B cell (primary cell): Measurements from ENCODE around the gene CD6. TPM values are rescaled to one million over a fixed set of nuclear protein-coding genes. Genes with fewer than 3 reads are reported as not detected.
A peak's percentile ranks its signal among the peaks of the same experiment; 100 is the strongest.

ENCODE experiments used
- ATAC-seq: fragments of 200-7000 bp; cut with Tn5 transposase; one replicate; pipeline ENCODE4 v1.10.0; 2021; ENCODE audit warnings: low read depth, mild to moderate bottlenecking, moderate number of reproducible peaks, moderate library complexity
- CTCF ChIA-PET: fragments of 350-600 bp; sonication (Branson Sonifier 250); formaldehyde crosslinking; loops from one replicate; lab custom pipeline; 2021; ENCODE audit warnings: antibody characterized with exemption, inconsistent platforms; lab: Charles Lee
- POLR2A ChIA-PET: fragments of 350-600 bp; sonication (Branson Sonifier 250); formaldehyde crosslinking; loops from one replicate; lab custom pipeline; 2021; ENCODE audit warnings: antibody characterized with exemption; lab: Charles Lee
- DNase-seq: peaks from one replicate; pipeline ENCODE4 v3.0.0; 2013
- H2AFZ ChIP-seq: 2 replicates; pipeline ENCODE4 v1.6.1; 2012; ENCODE audit warnings: mild to moderate bottlenecking, low read depth, low read length; ENCODE audit not compliant: insufficient read depth, poor library complexity, severe bottlenecking
- H3K27ac ChIP-seq, 2 donors: 1 replicate in 1 of 2; 2 replicates in 1 of 2; pipeline ENCODE4 v1.5.1; 2012 to 2013; ENCODE audit warnings: low read length in 2 of 2, mild to moderate bottlenecking in 2 of 2, moderate library complexity in 1 of 2
- H3K27me3 ChIP-seq, 4 experiments: fragments of 200-600 bp in 1 of 4; sonication (generic) in 1 of 4; replicated peaks in 1 of 4; 1 replicate in 2 of 4; 2 replicates in 2 of 4; pipeline versions ENCODE4 v1.6.1 to v1.7.0; 2013 to 2016; ENCODE audit warnings: low read length in 3 of 4, mild to moderate bottlenecking in 2 of 4, mixed read lengths in 1 of 4, moderate library complexity in 1 of 4; ENCODE audit not compliant: insufficient read depth in 4 of 4, control insufficient read depth in 3 of 4; ENCODE audit errors: control extremely low read depth in 1 of 4
- H3K36me3 ChIP-seq, 2 experiments: replicated peaks in 1 of 2; 1 replicate in 1 of 2; 2 replicates in 1 of 2; pipeline versions ENCODE4 v1.6.1 to v1.7.1; 2013; ENCODE audit warnings: low read length in 1 of 2; ENCODE audit not compliant: insufficient read depth in 2 of 2, control insufficient read depth in 1 of 2; ENCODE audit errors: control extremely low read depth in 1 of 2, extremely low read depth in 1 of 2
- H3K4me1 ChIP-seq, 2 donors: fragments of 200-600 bp in 1 of 2; sonication (generic) in 1 of 2; 1 replicate in 1 of 2; 2 replicates in 1 of 2; pipeline versions ENCODE4 v1.5.1 to v1.6.1; 2013 to 2017; ENCODE audit warnings: low read length in 2 of 2; ENCODE audit not compliant: control insufficient read depth in 2 of 2, insufficient read depth in 2 of 2
- H3K4me2 ChIP-seq: replicated peaks from 2 replicates; pipeline ENCODE3; 2012; ENCODE audit warnings: mild to moderate bottlenecking, low read depth, low read length; ENCODE audit not compliant: poor library complexity, severe bottlenecking
- H3K4me3 ChIP-seq, 5 experiments: fragments of 200-600 bp in 1 of 5; sonication (generic) in 1 of 5; 1 replicate in 3 of 5; 2 replicates in 2 of 5; pipeline versions ENCODE4 v1.5.1 to v1.7.0; 2011 to 2016; ENCODE audit warnings: low read length in 4 of 5, mild to moderate bottlenecking in 4 of 5, low read depth in 2 of 5, control low read depth in 1 of 5, moderate library complexity in 1 of 5; ENCODE audit not compliant: insufficient read depth in 1 of 5; ENCODE audit errors: control extremely low read depth in 1 of 5, extremely low read depth in 1 of 5
- H3K79me2 ChIP-seq: fragments of 200-600 bp; sonication (generic); one replicate; pipeline ENCODE4 v1.6.0; 2016; ENCODE audit warnings: low read length; ENCODE audit not compliant: control insufficient read depth, insufficient read depth
- H3K9ac ChIP-seq: fragments of 200-600 bp; sonication (generic); 2 replicates; pipeline ENCODE4 v1.6.1; 2017; ENCODE audit warnings: mild to moderate bottlenecking, low read length, moderate library complexity
- H3K9me3 ChIP-seq, 3 donors: one replicate each; pipeline versions ENCODE4 v1.6.1 to v1.7.1; 2013; ENCODE audit warnings: low read length in 2 of 3; ENCODE audit not compliant: control insufficient read depth in 2 of 3, insufficient read depth in 1 of 3; ENCODE audit errors: control extremely low read depth in 1 of 3
- H4K20me1 ChIP-seq: 2 replicates; pipeline ENCODE4 v1.6.0; 2012; ENCODE audit warnings: mild to moderate bottlenecking, low read length; ENCODE audit not compliant: insufficient read depth, control insufficient read depth, poor library complexity, severe bottlenecking
- H3K27ac Mint-ChIP-seq: one replicate; pipeline ENCODE4 v1.8.0; 2021; ENCODE audit warnings: mixed read lengths
- H3K27me3 Mint-ChIP-seq: one replicate; pipeline ENCODE4 v1.8.0; 2021; ENCODE audit warnings: mixed read lengths
- H3K4me1 Mint-ChIP-seq: one replicate; pipeline ENCODE4 v1.8.0; 2021; ENCODE audit warnings: mixed read lengths
- H3K4me3 Mint-ChIP-seq: one replicate; pipeline ENCODE4 v1.8.0; 2021; ENCODE audit warnings: mixed read lengths
- H3K9me3 Mint-ChIP-seq: one replicate; pipeline ENCODE4 v1.8.0; 2022; ENCODE audit warnings: mixed read lengths; ENCODE audit not compliant: insufficient read depth
- CTCF ChIP-seq: fragments of 200-600 bp; IDR thresholded peaks from one replicate; pipeline ENCODE4 v1.8.0; 2022; ENCODE audit warnings: antibody characterized with exemption, mild to moderate bottlenecking
- EZH2 ChIP-seq: IDR thresholded peaks from 2 replicates; pipeline ENCODE4 v1.6.1; 2012; ENCODE audit warnings: borderline replicate concordance, low read depth, mild to moderate bottlenecking, moderate library complexity, low read length; ENCODE audit not compliant: insufficient read depth, poor library complexity, severe bottlenecking
- WGBS: methylation state at CpG from one replicate; pipeline ENCODE4 v1.1.5; 2013; ENCODE audit warnings: missing lambda C conversion rate; ENCODE audit not compliant: insufficient coverage; 5-methylcytosine and 5-hydroxymethylcytosine counted together
- intact Hi-C: fragments of 100-400 bp; cut with micrococcal nuclease; formaldehyde crosslinking; loops from one replicate; pipeline ENCODE4 v1.10.0; 2022
- polyA plus RNA-seq: library from polyadenylated mRNA; depleted of rRNA; stranded (reverse); fragments of >200 nt; gene quantifications from 2 replicates; pipeline ENCODE4 v1.2.3, GENCODE V29; 2012
- total RNA-seq, 2 donors: library from RNA; stranded (reverse); fragments of 120-200 nt in 1 of 2; gene quantifications; 1 replicate in 1 of 2; 2 replicates in 1 of 2; pipeline versions ENCODE4 v1.2.3 to v1.2.4, GENCODE V29; 2013 to 2022

Gene CD6
- total and polyA plus RNA-seq, 2 donors (not counting 1 experiment from before 2014, with no cell fraction given): 9.3 to 13.6 TPM

- peaks cover 0 to 30% (median 7%) of the 10 kb centered on the region in 4 experiments for H3K27me3 ChIP-seq
- ATAC-seq (peak; percentile 37), DNase-seq (no peak)
- H3K4me3 Mint-ChIP-seq: peak overlapping the region; percentile 82
- no peak overlapping the region for H3K27ac ChIP-seq
- 4% methylated on average over 33 of the region's 35 CpGs for WGBS
- no peaks in the 10 kb centered on the region for H3K9me3 Mint-ChIP-seq
- H4K20me1 ChIP-seq: peaks cover 40% of the 10 kb centered on the region
- peaks cover 10% of the 10 kb centered on the region for H3K79me2 ChIP-seq
- H3K9me3 ChIP-seq: peaks cover 0 to 4% (median 0%) of the 10 kb centered on the region in 3 donors
- H3K4me2 ChIP-seq: peak overlapping the region; percentile 94
- peaks cover 33% of the 10 kb centered on the region for H3K4me1 Mint-ChIP-seq
- POLR2A ChIA-PET: no interaction called here
- CTCF ChIA-PET: interaction anchor here (1.0 to 5.6 kb wide), 2 partner anchors 10 to 27 kb away, joined by 3 to 26 read pairs; partner anchors contain the start of gene TMEM109
- peak overlapping the region; percentile 67 for H3K9ac ChIP-seq
- peak overlapping the region in 4 of 5 experiments; percentile 40 to 69 (median 56) for H3K4me3 ChIP-seq
- H3K27ac Mint-ChIP-seq: no peak overlapping the region
- peaks cover 0 to 29% of the 10 kb centered on the region in 2 experiments for H3K36me3 ChIP-seq
- H3K27me3 Mint-ChIP-seq: peaks cover 7% of the 10 kb centered on the region
- TF ChIP-seq CTCF: no peak
- TF ChIP-seq EZH2: peak; percentile 84
- peaks cover 24 to 34% of the 10 kb centered on the region in 2 donors for H3K4me1 ChIP-seq
- intact Hi-C loops: no loop called here
- H2AFZ ChIP-seq: peak overlapping the region; percentile 63
Measured at GRCh38 chr11:60924906-60925853, 46.3 kb upstream of the CD6 start.
